Hepatocyte (in vitro differentiated cells): ENCODE results near the gene SLC41A3. TPM values are rescaled to one million over a fixed set of nuclear protein-coding genes. Genes with fewer than 3 reads are reported as not detected.

ENCODE experiments used
- DNase-seq: peaks from one replicate; pipeline ENCODE4 v3.0.0-alpha.2; 2016; ENCODE audit warnings: low spot score
- H2AFZ ChIP-seq: fragments of 200-600 bp; sonication (generic); 2 replicates; pipeline ENCODE4 v1.6.0; 2016; ENCODE audit warnings: antibody characterized with exemption, mild to moderate bottlenecking
- H3K27ac ChIP-seq: fragments of 200-600 bp; sonication (generic); 2 replicates; pipeline ENCODE4 v1.5.1; 2016; ENCODE audit warnings: mild to moderate bottlenecking
- H3K27me3 ChIP-seq: fragments of 200-600 bp; sonication (generic); 2 replicates; pipeline ENCODE4 v1.6.1; 2016
- H3K36me3 ChIP-seq: fragments of 200-600 bp; sonication (generic); replicated peaks from 2 replicates; pipeline ENCODE4 v1.5.1; 2016; ENCODE audit warnings: low read depth; ENCODE audit not compliant: insufficient read depth
- H3K4me1 ChIP-seq: fragments of 200-600 bp; sonication (generic); 2 replicates; pipeline ENCODE4 v1.5.1; 2016; ENCODE audit warnings: mild to moderate bottlenecking, moderate library complexity; ENCODE audit not compliant: insufficient read depth
- H3K4me2 ChIP-seq: fragments of 200-600 bp; sonication (generic); 2 replicates; pipeline ENCODE4 v1.6.0; 2016
- H3K4me3 ChIP-seq: fragments of 200-600 bp; sonication (generic); 2 replicates; pipeline ENCODE4 v1.5.1; 2016; ENCODE audit warnings: mild to moderate bottlenecking
- H3K79me2 ChIP-seq: fragments of 200-600 bp; sonication (generic); 2 replicates; pipeline ENCODE4 v1.6.0; 2017; ENCODE audit warnings: mild to moderate bottlenecking
- H3K9me2 ChIP-seq: fragments of 200-600 bp; sonication (generic); replicated peaks from 2 replicates; pipeline ENCODE4 v1.6.0; 2017; ENCODE audit warnings: mild to moderate bottlenecking; ENCODE audit not compliant: insufficient read depth
- H3K9me3 ChIP-seq: fragments of 200-600 bp; sonication (generic); 2 replicates; pipeline ENCODE4 v1.5.1; 2016; ENCODE audit warnings: low read depth, mild to moderate bottlenecking
- H4K20me1 ChIP-seq: fragments of 200-600 bp; sonication (generic); 2 replicates; pipeline ENCODE4 v1.6.0; 2016; ENCODE audit warnings: mild to moderate bottlenecking; ENCODE audit not compliant: insufficient read depth, poor library complexity, severe bottlenecking
- CTCF ChIP-seq: fragments of 200-600 bp; sonication (generic); IDR thresholded peaks from 2 replicates; pipeline ENCODE4 v1.5.1; 2016; ENCODE audit warnings: antibody characterized with exemption, mild to moderate bottlenecking; ENCODE audit not compliant: poor library complexity
- EZH2 ChIP-seq: fragments of 200-600 bp; sonication (generic); IDR thresholded peaks from 2 replicates; pipeline ENCODE4 v1.6.1; 2016; ENCODE audit warnings: antibody characterized with exemption, mild to moderate bottlenecking, borderline replicate concordance
- EZH2phosphoT487 ChIP-seq: fragments of 200-600 bp; sonication (generic); IDR thresholded peaks from one replicate; pipeline ENCODE4 v1.6.1; 2018; ENCODE audit warnings: antibody characterized with exemption, mild to moderate bottlenecking, low read depth, moderate library complexity; ENCODE audit not compliant: unreplicated experiment, severe bottlenecking
- whole genome bisulfite sequencing: methylation state at CpG from one replicate; pipeline ENCODE4 v1.1.6; 2016; ENCODE audit warnings: low lambda C conversion rate; ENCODE audit errors: missing lambda C conversion rate; 5-methylcytosine and 5-hydroxymethylcytosine counted together
- polyA plus RNA-seq: library from polyadenylated mRNA; unstranded; fragments of >200 nt; fragmentation: Nextera tagmentation; extraction: Ambion mirVana; gene quantifications from 2 replicates; pipeline ENCODE4 v1.2.1, GENCODE V29; 2016
- total RNA-seq: library from RNA; depleted of rRNA; stranded (reverse); fragments of >200 nt; gene quantifications from 2 replicates; pipeline ENCODE4 v1.2.3, GENCODE V29; 2014

SLC41A3 gene
- total and polyA plus RNA-seq, 2 experiments from 2014 or later, result 29.3 to 43.4 TPM

GRCh38 chr3:126131881-126132750, 48.2 kb upstream of the SLC41A3 start:
- Histone ChIP-seq H3K9me2 (no peaks in the 10 kb centered on the region), H3K9me3 (no peaks in the 10 kb centered on the region), H3K79me2 (no peaks in the 10 kb centered on the region), H2AFZ (no peak overlapping the region), H3K4me3 (no peak overlapping the region), H3K27ac (no peak overlapping the region), H4K20me1 (no peaks in the 10 kb centered on the region), H3K36me3 (no peaks in the 10 kb centered on the region), H3K4me1 (no peaks in the 10 kb centered on the region), H3K27me3 (no peaks in the 10 kb centered on the region), H3K4me2 (no peak overlapping the region)
- 83% methylated on average over 16 of the region's 16 CpGs for WGBS
- TF ChIP-seq EZH2phosphoT487 (no peak), CTCF (no peak), EZH2 (no peak)
- no peak for DNase-seq

- no peak overlapping the region for H3K4me3 ChIP-seq
- no peaks in the 10 kb centered on the region for H3K36me3 ChIP-seq
- H3K9me3 ChIP-seq, result no peaks in the 10 kb centered on the region
- no peaks in the 10 kb centered on the region for H3K9me2 ChIP-seq
- H2AFZ ChIP-seq, result no peak overlapping the region
- H3K27me3 ChIP-seq, result no peaks in the 10 kb centered on the region
- DNase-seq, result no peak
- H3K79me2 ChIP-seq, result no peaks in the 10 kb centered on the region
- H4K20me1 ChIP-seq, result no peaks in the 10 kb centered on the region
- TF ChIP-seq EZH2 (no peak), EZH2phosphoT487 (no peak), CTCF (no peak)
- 93% methylated on average over 19 of the region's 19 CpGs for WGBS
- H3K4me1 ChIP-seq, result no peaks in the 10 kb centered on the region
- no peak overlapping the region for H3K27ac ChIP-seq
- H3K4me2 ChIP-seq, result no peak overlapping the region
These were observed 47.2 kb upstream of the SLC41A3 start for GRCh38 chr3:126130981-126131745.

- no peaks in the 10 kb centered on the region for H3K4me1 ChIP-seq
- H3K79me2 ChIP-seq, result no peaks in the 10 kb centered on the region
- WGBS, result 84% methylated on average over 15 of the region's 15 CpGs
- H3K36me3 ChIP-seq, result no peaks in the 10 kb centered on the region
- no peaks in the 10 kb centered on the region for H3K27me3 ChIP-seq
- no peak for TF ChIP-seq EZH2phosphoT487
- no peak for TF ChIP-seq EZH2
- no peak for TF ChIP-seq CTCF
- H2AFZ ChIP-seq, result no peak overlapping the region
- no peaks in the 10 kb centered on the region for H3K9me3 ChIP-seq
- no peak for DNase-seq
- H3K9me2 ChIP-seq, result no peaks in the 10 kb centered on the region
- H3K4me2 ChIP-seq, result no peak overlapping the region
- no peak overlapping the region for H3K27ac ChIP-seq
- H4K20me1 ChIP-seq, result no peaks in the 10 kb centered on the region
- H3K4me3 ChIP-seq, result no peak overlapping the region
These were observed 46.3 kb upstream of the SLC41A3 start for GRCh38 chr3:126130081-126130855.
